ENCODE results near the gene SMARCD2. TPM values are rescaled to one million over a fixed set of nuclear protein-coding genes. Genes with fewer than 3 reads are reported as not detected.

Gene SMARCD2
- total and polyA plus RNA-seq, 2 of the 13 experiments (the other 11 are each of a cell fraction or from before 2014, with no cell fraction given): 122 to 150 TPM

DNA sequence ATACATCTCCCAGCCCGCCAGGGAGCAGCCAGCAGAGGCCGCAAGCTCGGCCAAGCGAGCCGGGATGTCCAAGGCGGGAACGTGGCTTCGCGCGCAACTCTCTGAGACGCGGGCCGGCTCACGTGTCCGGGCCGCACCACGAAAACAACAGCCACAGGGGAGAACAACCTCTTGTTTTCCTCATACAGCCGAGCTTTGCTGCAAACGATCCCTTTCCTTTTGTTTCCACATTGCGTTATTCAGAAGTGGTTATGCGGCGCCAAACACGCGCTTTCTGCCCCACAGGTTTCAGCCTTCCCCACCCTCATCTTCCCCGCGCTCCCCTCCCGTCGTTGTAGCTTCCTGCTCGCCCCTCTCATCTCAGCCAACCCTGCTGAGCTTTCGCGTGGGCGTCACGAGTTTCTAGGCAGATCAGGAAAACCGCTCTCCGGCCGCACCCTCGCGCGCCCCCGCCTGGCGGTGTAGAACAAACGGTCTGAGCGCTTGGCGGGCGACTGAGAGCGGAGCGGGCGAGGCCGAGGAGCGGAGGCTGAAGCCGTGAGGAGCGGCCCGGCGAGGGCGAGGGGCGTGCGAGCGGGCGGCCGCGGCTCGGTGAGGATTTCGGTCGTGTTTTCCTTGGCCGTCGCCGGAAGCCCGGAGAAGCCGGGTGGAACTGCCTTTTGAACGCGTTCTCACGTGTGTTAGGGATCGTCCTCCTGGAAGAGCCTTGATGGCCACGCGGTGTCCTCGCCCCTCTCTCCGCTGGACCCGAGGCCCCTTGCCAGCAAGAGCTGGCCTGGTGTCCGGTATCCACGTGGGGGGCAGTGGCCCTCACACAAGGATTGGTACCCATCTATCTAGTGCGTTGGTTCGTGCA, 6.6 kb upstream of the SMARCD2 start:
- H3K4me1 ChIP-seq (ENCODE audit: insufficient read depth, low read length): peaks cover 37% of the 10 kb centered on the region
- no peak overlapping the region for H3K4me2 ChIP-seq (ENCODE audit: low read depth, low read length)
- intact Hi-C loops (cut with micrococcal nuclease; ENCODE audit: unreplicated experiment) (no loop called here), in situ Hi-C loops (cut with HindIII; ENCODE audit: extremely low pct_ligation_motif_present, low pct_unique_long_range_greater_than_20kb) (loop anchor here (10.0 kb wide), 1 partner anchor 656 kb away; the partner anchor contains the start of genes CEP95 and DDX5)
- DNase-seq (ENCODE audit: low spot score): peak; percentile 71
- no TSS peak for BruUV-seq (replicated peaks)
- H3K27me3 ChIP-seq (ENCODE audit: control insufficient read depth in 1 of 2, insufficient read depth in 2 of 2, low read length in 2 of 2): no peaks in the 10 kb centered on the region
- CTCF ChIA-PET (ENCODE audit: low intra/inter-chr PET ratio, low total read pairs): no interaction called here
- H4K20me1 ChIP-seq (ENCODE audit: insufficient read depth, low read length): no peaks in the 10 kb centered on the region
- no peak overlapping the region for H2AFZ ChIP-seq (ENCODE audit: low read length)
- no peaks in the 10 kb centered on the region for H3K36me3 ChIP-seq (replicated peaks in 1 of 2; ENCODE audit: control insufficient read depth in 1 of 2, insufficient read depth in 2 of 2, low read length in 2 of 2)
- no peak overlapping the region for H3K27ac ChIP-seq (ENCODE audit: extremely low read length, insufficient read depth, low read length)
- no peaks in the 10 kb centered on the region for H3K79me2 ChIP-seq (ENCODE audit: insufficient read depth, low read length)
- no peak overlapping the region; a peak in 1 of 6 replicates for H3K4me3 ChIP-seq (replicated peaks in 1 of 3; ENCODE audit: insufficient read depth in 1 of 3, low read depth in 2 of 3, low read length in 3 of 3)
- no peaks in the 10 kb centered on the region for H3K9me3 ChIP-seq (ENCODE audit: low read length)
- no peak for FAIRE-seq
- POLR2A ChIA-PET: interaction anchor here (1.0 kb wide), 1 partner anchor 296 kb away, joined by 3 read pairs; no protein-coding TSS in a partner anchor
- peak; percentile 77 for ATAC-seq
- no peak overlapping the region for H3K9ac ChIP-seq (ENCODE audit: insufficient read depth, low read depth, low read length)
- WGBS (ENCODE audit: low lambda C conversion rate): 83% methylated on average over 82 of the region's 82 CpGs
- TF ChIP-seq, protein P1, sequence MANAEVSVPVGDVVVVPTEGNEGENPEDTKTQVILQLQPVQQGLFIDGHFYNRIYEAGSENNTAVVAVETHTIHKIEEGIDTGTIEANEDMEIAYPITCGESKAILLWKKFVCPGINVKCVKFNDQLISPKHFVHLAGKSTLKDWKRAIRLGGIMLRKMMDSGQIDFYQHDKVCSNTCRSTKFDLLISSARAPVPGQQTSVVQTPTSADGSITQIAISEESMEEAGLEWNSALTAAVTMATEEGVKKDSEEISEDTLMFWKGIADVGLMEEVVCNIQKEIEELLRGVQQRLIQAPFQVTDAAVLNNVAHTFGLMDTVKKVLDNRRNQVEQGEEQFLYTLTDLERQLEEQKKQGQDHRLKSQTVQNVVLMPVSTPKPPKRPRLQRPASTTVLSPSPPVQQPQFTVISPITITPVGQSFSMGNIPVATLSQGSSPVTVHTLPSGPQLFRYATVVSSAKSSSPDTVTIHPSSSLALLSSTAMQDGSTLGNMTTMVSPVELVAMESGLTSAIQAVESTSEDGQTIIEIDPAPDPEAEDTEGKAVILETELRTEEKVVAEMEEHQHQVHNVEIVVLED (CRISPR knock-in tag; IDR thresholded peaks at IDR 0.05; ENCODE audit: borderline replicate concordance): 0 out of 2 replicates have a peak, but pooled peaks have one; percentile 18
- TF ChIP-seq POLR2AphosphoS2 (IDR thresholded peaks at IDR 0.05; ENCODE audit: low read depth, low read length) (no peak), SAP130 (CRISPR knock-in tag; IDR thresholded peaks at IDR 0.05; ENCODE audit: low read depth) (peak; percentile 12; the same call in 1 of the 2 replicates), THAP11 (CRISPR knock-in tag; IDR thresholded peaks at IDR 0.05) (0 out of 2 replicates have a peak, but pooled peaks have one; percentile 22), SOX6 (IDR thresholded peaks at IDR 0.05) (no peak), SOX6 (CRISPR knock-in tag; IDR thresholded peaks at IDR 0.05) (peak; percentile 27; the same call in 1 of the 2 replicates), ATF7 (IDR thresholded peaks at IDR 0.05) (peak; percentile 66), ATF7 (CRISPR knock-in tag; IDR thresholded peaks at IDR 0.05) (no peak), ZNF768 (CRISPR knock-in tag; IDR thresholded peaks at IDR 0.05) (no peak; the same call in 1 of the 2 replicates), PLRG1 (conservative IDR thresholded peaks at IDR 0.05) (no peak), HOXA3 (CRISPR knock-in tag; IDR thresholded peaks at IDR 0.05) (peak; percentile 56), HOXA7 (CRISPR knock-in tag; IDR thresholded peaks at IDR 0.05) (no peak), KDM5B (CRISPR knock-in tag; IDR thresholded peaks at IDR 0.05; ENCODE audit: borderline replicate concordance) (peak; percentile 30; the same call in 1 of the 2 replicates), TEAD2 (CRISPR knock-in tag; IDR thresholded peaks at IDR 0.05) (no peak), ZMYM2 (CRISPR knock-in tag; IDR thresholded peaks at IDR 0.05) (peak; percentile 90; the same call in 1 of the 2 replicates), NR2F1 (CRISPR knock-in tag; IDR thresholded peaks at IDR 0.05) (no peak), NFE2L2 (IDR thresholded peaks at IDR 0.05; ENCODE audit: low read length) (no peak)
- TF ChIP-seq, protein P2, sequence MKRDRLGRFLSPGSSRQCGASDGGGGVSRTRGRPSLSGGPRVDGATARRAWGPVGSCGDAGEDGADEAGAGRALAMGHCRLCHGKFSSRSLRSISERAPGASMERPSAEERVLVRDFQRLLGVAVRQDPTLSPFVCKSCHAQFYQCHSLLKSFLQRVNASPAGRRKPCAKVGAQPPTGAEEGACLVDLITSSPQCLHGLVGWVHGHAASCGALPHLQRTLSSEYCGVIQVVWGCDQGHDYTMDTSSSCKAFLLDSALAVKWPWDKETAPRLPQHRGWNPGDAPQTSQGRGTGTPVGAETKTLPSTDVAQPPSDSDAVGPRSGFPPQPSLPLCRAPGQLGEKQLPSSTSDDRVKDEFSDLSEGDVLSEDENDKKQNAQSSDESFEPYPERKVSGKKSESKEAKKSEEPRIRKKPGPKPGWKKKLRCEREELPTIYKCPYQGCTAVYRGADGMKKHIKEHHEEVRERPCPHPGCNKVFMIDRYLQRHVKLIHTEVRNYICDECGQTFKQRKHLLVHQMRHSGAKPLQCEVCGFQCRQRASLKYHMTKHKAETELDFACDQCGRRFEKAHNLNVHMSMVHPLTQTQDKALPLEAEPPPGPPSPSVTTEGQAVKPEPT (CRISPR knock-in tag; IDR thresholded peaks at IDR 0.05; ENCODE audit: low read depth): no peak
- TF ChIP-seq, protein P3, sequence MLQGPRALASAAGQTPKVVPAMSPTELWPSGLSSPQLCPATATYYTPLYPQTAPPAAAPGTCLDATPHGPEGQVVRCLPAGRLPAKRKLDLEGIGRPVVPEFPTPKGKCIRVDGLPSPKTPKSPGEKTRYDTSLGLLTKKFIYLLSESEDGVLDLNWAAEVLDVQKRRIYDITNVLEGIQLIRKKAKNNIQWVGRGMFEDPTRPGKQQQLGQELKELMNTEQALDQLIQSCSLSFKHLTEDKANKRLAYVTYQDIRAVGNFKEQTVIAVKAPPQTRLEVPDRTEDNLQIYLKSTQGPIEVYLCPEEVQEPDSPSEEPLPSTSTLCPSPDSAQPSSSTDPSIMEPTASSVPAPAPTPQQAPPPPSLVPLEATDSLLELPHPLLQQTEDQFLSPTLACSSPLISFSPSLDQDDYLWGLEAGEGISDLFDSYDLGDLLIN (CRISPR knock-in tag; IDR thresholded peaks at IDR 0.05; ENCODE audit: borderline replicate concordance): no peak
